GM12878 (cell line): ENCODE results near the gene PCCA. TPM values are rescaled to one million over a fixed set of nuclear protein-coding genes. Genes with fewer than 3 reads are reported as not detected.

ENCODE experiments used
- ATAC-seq: fragments of 200-7000 bp; cut with Tn5 transposase; 3 replicates; pipeline ENCODE4 v1.9.1; 2020; ENCODE audit warnings: mild to moderate bottlenecking, moderate library complexity
- BruUV-seq: library from RNA; stranded (reverse); fragments of 400-500 nt; replicated peaks from 2 replicates; lab custom pipeline; 2021; lab: Mats Ljungman, UMichigan
- CTCF ChIA-PET: fragments of 300-600 bp; sonication (Branson Sonifier 250); formaldehyde crosslinking; extraction: SDS; loops from one replicate; lab custom pipeline; 2021; ENCODE audit warnings: inconsistent platforms; lab: Yijun Ruan, JAX
- POLR2A ChIA-PET: fragments of 350-600 bp; formaldehyde crosslinking; extraction: SDS; loops from one replicate; lab custom pipeline; 2021; ENCODE audit warnings: inconsistent platforms; lab: Charles Lee
- RAD21 ChIA-PET: fragments of 300-600 bp; sonication (Branson Sonifier 250); formaldehyde crosslinking; loops from one replicate; lab custom pipeline; 2023; ENCODE audit warnings: antibody characterized with exemption; ENCODE audit not compliant: unreplicated experiment; lab: Charles Lee
- SMC1A ChIA-PET: fragments of 300-600 bp; sonication (Branson Sonifier 250); formaldehyde crosslinking; loops from one replicate; lab custom pipeline; 2023; ENCODE audit not compliant: unreplicated experiment, uncharacterized antibody; lab: Charles Lee
- DNase-seq: peaks from one replicate; pipeline ENCODE4 v3.0.0-alpha.2; 2011; ENCODE audit warnings: low read depth, low spot score
- FAIRE-seq: peaks from 3 replicates; lab custom pipeline; 2011; peaks lifted over from hg19 to GRCh38; lab: Jason Lieb, UNC
- H2AFZ ChIP-seq: 2 replicates; pipeline ENCODE4 v1.6.0; 2011; ENCODE audit warnings: low read depth, low read length, control low read depth; ENCODE audit not compliant: control insufficient read depth
- H3K27ac ChIP-seq: 2 replicates; pipeline ENCODE4 v1.5.1; 2011; ENCODE audit warnings: control low read depth; ENCODE audit not compliant: control insufficient read depth, insufficient read depth
- H3K27me3 ChIP-seq, 2 experiments: replicated peaks in 1 of 2; 2 replicates each; pipeline versions ENCODE4 v1.6.0 to v1.6.1; 2011; ENCODE audit warnings: low read length in 1 of 2; ENCODE audit not compliant: control insufficient read depth in 2 of 2, insufficient read depth in 2 of 2
- H3K36me3 ChIP-seq, 2 experiments: 2 replicates each; pipeline ENCODE4 v1.5.1; 2011; ENCODE audit warnings: low read length in 1 of 2; ENCODE audit not compliant: control insufficient read depth in 2 of 2, insufficient read depth in 2 of 2
- H3K4me1 ChIP-seq: 2 replicates; pipeline ENCODE4 v1.6.1; 2011; ENCODE audit warnings: mild to moderate bottlenecking, low read length, moderate library complexity, mixed read lengths; ENCODE audit not compliant: control insufficient read depth, insufficient read depth
- H3K4me2 ChIP-seq: 2 replicates; pipeline ENCODE4 v1.6.0; 2011; ENCODE audit warnings: control low read depth; ENCODE audit not compliant: control insufficient read depth, insufficient read depth
- H3K4me3 ChIP-seq: fragments of 200-600 bp; sonication (generic); 2 replicates; pipeline ENCODE4 v1.5.1; 2016
- H3K79me2 ChIP-seq: 2 replicates; pipeline ENCODE4 v1.6.0; 2011; ENCODE audit warnings: low read length; ENCODE audit not compliant: control insufficient read depth, insufficient read depth
- H3K9ac ChIP-seq: 2 replicates; pipeline ENCODE4 v1.8.0; 2011; ENCODE audit warnings: low read length, control low read depth, mixed read lengths; ENCODE audit not compliant: control insufficient read depth, insufficient read depth
- H3K9me3 ChIP-seq: replicated peaks from 3 replicates; pipeline ENCODE4 v1.5.1; 2011; ENCODE audit warnings: mild to moderate bottlenecking, low read length; ENCODE audit not compliant: control insufficient read depth, insufficient read depth
- H4K20me1 ChIP-seq: 2 replicates; pipeline ENCODE4 v1.6.0; 2011; ENCODE audit not compliant: control insufficient read depth, insufficient read depth
- ATF2 ChIP-seq: IDR thresholded peaks from 2 replicates; pipeline ENCODE4 v1.6.1; 2012; ENCODE audit warnings: low read length, inconsistent platforms
- CEBPB ChIP-seq, 2 experiments: fragments of 150-350 bp in 1 of 2; IDR thresholded peaks; 2 replicates each; pipeline ENCODE4 v1.6.1; 2012 to 2014; ENCODE audit warnings: low read depth in 2 of 2, low read length in 2 of 2, borderline replicate concordance in 1 of 2, inconsistent platforms in 1 of 2
- IRF3 ChIP-seq: fragments of 450-650 bp; IDR thresholded peaks from 2 replicates; pipeline ENCODE4 v1.6.1; 2014; ENCODE audit warnings: mild to moderate bottlenecking
- NR2F1 ChIP-seq: fragments of 450-650 bp; conservative IDR thresholded peaks from 2 replicates; pipeline ENCODE4 v1.6.1; 2017; ENCODE audit warnings: mild to moderate bottlenecking
- RELB ChIP-seq: fragments of 450-650 bp; IDR thresholded peaks from 2 replicates; pipeline ENCODE4 v1.6.1; 2017; ENCODE audit warnings: low read depth, mild to moderate bottlenecking, moderate library complexity
- SKIL ChIP-seq: fragments of 450-650 bp; IDR thresholded peaks from 2 replicates; pipeline ENCODE4 v1.6.1; 2017; ENCODE audit warnings: mild to moderate bottlenecking, low read depth, inconsistent platforms; ENCODE audit not compliant: poor library complexity, severe bottlenecking
- ZNF207 ChIP-seq: fragments of 450-650 bp; IDR thresholded peaks from 2 replicates; pipeline ENCODE4 v1.6.1; 2014; ENCODE audit warnings: antibody characterized with exemption, mild to moderate bottlenecking, borderline replicate concordance
- WGBS: methylation state at CpG from one replicate; pipeline ENCODE4 v1.1.6; 2016; ENCODE audit warnings: low lambda C conversion rate; ENCODE audit not compliant: insufficient replicate concordance, insufficient coverage; ENCODE audit errors: missing lambda C conversion rate; 5-methylcytosine and 5-hydroxymethylcytosine counted together
- in situ Hi-C: fragments of 300-500 bp; cut with MboI; formaldehyde crosslinking; loops from 9 replicates; pipeline ENCODE4 v1.14.3; 2018; ENCODE audit warnings: mixed read lengths
- intact Hi-C: fragments of 100-400 bp; cut with micrococcal nuclease; formaldehyde crosslinking; loops from one replicate; pipeline ENCODE4 v1.14.2; 2022; ENCODE audit not compliant: unreplicated experiment
- polyA plus RNA-seq, 11 experiments: library from polyadenylated mRNA; depleted of rRNA in 4 of 11; unstranded in 6 of 11; stranded (reverse) in 5 of 11; fragments of >200 nt; fragmentation: Nextera tagmentation in 4 of 11; fragmentation: Illumina TruSeq in 1 of 11; extraction: Ambion mirVana in 4 of 11; extraction: Trizol in 1 of 11; gene quantifications; 1 replicate in 1 of 11; 2 replicates in 10 of 11; pipeline versions ENCODE4 v1.2.1 to v1.2.3, GENCODE V29; 2011 to 2016; ENCODE audit warnings: inconsistent platforms in 2 of 11, missing spikeins in 2 of 11, low read depth in 1 of 11
- total RNA-seq, 4 experiments: library from RNA; depleted of rRNA in 3 of 4; stranded (reverse); fragments of >200 nt in 3 of 4; fragmentation: Illumina TruSeq in 1 of 4; extraction: Trizol in 1 of 4; gene quantifications; 2 replicates each; pipeline versions ENCODE4 v1.2.1 to v1.2.3, GENCODE V29; 2013 to 2021

The PCCA gene
- total and polyA plus RNA-seq, 10 of the 15 experiments (the other 5 are each of a cell fraction or from before 2014, with no cell fraction given): 5.9 to 18.2 (median 12.4) TPM

- Histone ChIP-seq H3K36me3 (no peaks in the 10 kb centered on the region), H2AFZ (no peak overlapping the region), H3K4me3 (no peak overlapping the region), H3K27ac (no peak overlapping the region), H3K27me3 (no peaks in the 10 kb centered on the region), H3K9ac (no peak overlapping the region), H3K4me2 (no peak overlapping the region), H4K20me1 (no peaks in the 10 kb centered on the region), H3K9me3 (no peaks in the 10 kb centered on the region), H3K79me2 (no peaks in the 10 kb centered on the region), H3K4me1 (no peaks in the 10 kb centered on the region)
- intact Hi-C loops (no loop called here), in situ Hi-C loops (no loop called here)
- no TSS peak for BruUV-seq
- CTCF ChIA-PET: no interaction called here
- SMC1A ChIA-PET: no interaction called here
- POLR2A ChIA-PET: no interaction called here
- FAIRE-seq: no peak
- no peak for DNase-seq
- 71% methylated on average over 11 of the region's 11 CpGs for WGBS
- RAD21 ChIA-PET: no interaction called here
- ATAC-seq: no peak
- TF ChIP-seq CEBPB (IDR thresholded peaks at IDR 0.05; ENCODE audit: borderline replicate concordance in 1 of 2, low read depth in 2 of 2, low read length in 2 of 2): no peak
Measured at GRCh38 chr13:100552755-100553154, 463.9 kb downstream of the PCCA start.

GRCh38 chr13:100559886-100560285 lies 471.0 kb downstream of the PCCA start:
- CTCF ChIA-PET: interaction anchor here (3.8 kb wide), 1 partner anchor 13 kb away, joined by 15 read pairs; no protein-coding TSS in a partner anchor
- SMC1A ChIA-PET: no interaction called here
- FAIRE-seq (no peak), ATAC-seq (no peak), DNase-seq (no peak)
- Histone ChIP-seq H3K9ac (no peak overlapping the region), H3K4me2 (no peak overlapping the region), H3K36me3 (no peaks in the 10 kb centered on the region), H4K20me1 (no peaks in the 10 kb centered on the region), H3K4me1 (no peaks in the 10 kb centered on the region), H3K4me3 (no peak overlapping the region), H3K79me2 (no peaks in the 10 kb centered on the region), H3K27me3 (no peaks in the 10 kb centered on the region), H2AFZ (no peak overlapping the region), H3K27ac (no peak overlapping the region), H3K9me3 (no peaks in the 10 kb centered on the region)
- in situ Hi-C loops (no loop called here), intact Hi-C loops (no loop called here)
- TF ChIP-seq ATF2 (no peak), ZNF207 (no peak), NR2F1 (no peak), IRF3 (no peak), RELB (no peak), SKIL (no peak)
- RAD21 ChIA-PET: interaction anchor here (1.6 kb wide), 1 partner anchor 13 kb away, joined by 4 read pairs; no protein-coding TSS in a partner anchor
- no TSS peak for BruUV-seq
- WGBS: 77% methylated on average over 8 of the region's 8 CpGs
- POLR2A ChIA-PET: no interaction called here
